Medulla oblongata (tissue), 1 donor: Measurements from ENCODE around the gene NDUFA7.
"Not testable (repeated sequence)": the region's sequence is repeated elsewhere in the genome, so short reads cannot be mapped to it uniquely, and the experiment has no call there.

Experiments
- DNase-seq: peaks from one replicate; pipeline ENCODE4 v3.0.0-alpha.2; 2015; ENCODE audit errors: extremely low spot score

NDUFA7 gene

GRCh38 chr19:8342316-8342683 is 21.1 kb upstream of the NDUFA7 start:
- no peak for DNase-seq

- not testable (repeated sequence) for DNase-seq
Observed at GRCh38 chr19:8341504-8341903, 20.3 kb upstream of the NDUFA7 start.

GRCh38 chr19:8340341-8341096 is 19.3 kb upstream of the NDUFA7 start:
- no peak for DNase-seq

GRCh38 chr19:8338835-8339234 is 17.7 kb upstream of the NDUFA7 start:
- DNase-seq = no peak

GRCh38 chr19:8337728-8338127 is 16.6 kb upstream of the NDUFA7 start:
- DNase-seq = no peak

GRCh38 chr19:8336660-8337059 is 15.5 kb upstream of the NDUFA7 start:
- no peak for DNase-seq

GRCh38 chr19:8336072-8336569 is 14.9 kb upstream of the NDUFA7 start:
- no peak for DNase-seq

- no peak for DNase-seq
Observed at GRCh38 chr19:8335343-8336071, 14.3 kb upstream of the NDUFA7 start.

GRCh38 chr19:8334458-8335342 is 13.5 kb upstream of the NDUFA7 start:
- no peak for DNase-seq

GRCh38 chr19:8333767-8334457 is 12.7 kb upstream of the NDUFA7 start:
- no peak for DNase-seq

- DNase-seq = no peak
Observed at GRCh38 chr19:8332976-8333766, 12.0 kb upstream of the NDUFA7 start.

GRCh38 chr19:8331263-8331845 is 10.2 kb upstream of the NDUFA7 start:
- DNase-seq = no peak

- DNase-seq = no peak
Observed at GRCh38 chr19:8329996-8330395, 8.8 kb upstream of the NDUFA7 start.

- DNase-seq = no peak
Observed at GRCh38 chr19:8325454-8325853, 4.3 kb upstream of the NDUFA7 start.

GRCh38 chr19:8324186-8325050 is 3.2 kb upstream of the NDUFA7 start:
- DNase-seq = no peak

GRCh38 chr19:8323781-8324185 is 2.6 kb upstream of the NDUFA7 start:
- no peak for DNase-seq

- DNase-seq = no peak
Observed at GRCh38 chr19:8322638-8322997, 1.4 kb upstream of the NDUFA7 start.

GRCh38 chr19:8321986-8322637 is 937 bp upstream of the NDUFA7 start:
- DNase-seq = no peak

- DNase-seq = no peak
Observed at GRCh38 chr19:8320564-8321066, 560 bp downstream of the NDUFA7 start.
